ENCODE results near the gene NPIPA8.
"Not testable (repeated sequence)": the region's sequence is repeated elsewhere in the genome, so short reads cannot be mapped to it uniquely, and the experiment has no call there.

Gene NPIPA8

DNA sequence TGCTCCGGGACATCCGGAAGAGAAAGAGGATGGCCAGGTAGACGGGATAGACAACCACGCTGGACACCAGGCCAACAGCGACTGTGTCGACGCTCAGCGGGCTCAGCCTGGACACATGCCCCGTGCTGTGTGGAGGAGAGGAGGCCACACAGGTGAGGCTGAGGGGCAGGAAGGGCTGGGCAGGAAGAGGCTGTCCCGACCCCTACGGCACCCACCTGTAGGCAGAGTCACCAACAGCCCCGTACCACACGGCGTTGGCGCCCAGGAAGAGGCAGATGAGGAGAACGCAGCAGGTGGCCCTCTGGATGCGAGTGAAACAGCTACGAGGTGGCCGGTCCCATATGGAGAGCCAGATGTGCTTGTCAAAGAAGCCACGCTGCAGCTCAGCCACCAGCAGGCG lies at the start of gene NPIPA8:
NPIPA8 (minus strand) TSS at position 101 of the 400 bp plus-strand sequence. CDS start 4,074 bp downstream, outside the sequence.
- not testable (repeated sequence) for DNase-seq (ENCODE audit: low spot score)

GRCh38 chr16:18385285-18385684 lies 48.7 kb upstream of the NPIPA8 start:
- DNase-seq (ENCODE audit: low spot score) = not testable (repeated sequence)

- DNase-seq (ENCODE audit: low spot score) = not testable (repeated sequence)
These were observed 48.3 kb upstream of the NPIPA8 start for GRCh38 chr16:18384869-18385268.

- not testable (repeated sequence) for DNase-seq (ENCODE audit: low spot score)
These were observed 47.6 kb upstream of the NPIPA8 start for GRCh38 chr16:18384098-18384636.

DNA sequence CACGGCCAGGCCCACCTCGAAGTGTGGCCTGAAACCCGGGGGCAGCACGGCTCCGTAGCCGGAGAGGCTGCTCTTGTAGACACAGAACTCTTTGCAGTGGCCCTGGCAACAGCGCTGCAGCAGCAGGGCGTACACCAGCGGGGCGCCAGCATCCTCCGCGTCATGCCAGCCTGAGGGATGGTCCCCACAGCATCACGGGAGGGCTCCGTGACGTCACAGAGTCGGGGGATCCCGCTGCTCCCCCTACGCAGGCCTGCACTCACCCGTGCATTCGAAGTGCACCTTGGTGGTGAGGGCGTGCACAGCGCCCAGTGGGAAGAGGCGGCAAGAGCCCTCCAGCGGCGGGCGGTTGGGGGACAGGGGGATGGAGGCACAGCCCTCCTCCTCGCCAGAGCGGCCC lies 46.2 kb upstream of the NPIPA8 start:
- not testable (repeated sequence) for DNase-seq (ENCODE audit: low spot score)

DNA sequence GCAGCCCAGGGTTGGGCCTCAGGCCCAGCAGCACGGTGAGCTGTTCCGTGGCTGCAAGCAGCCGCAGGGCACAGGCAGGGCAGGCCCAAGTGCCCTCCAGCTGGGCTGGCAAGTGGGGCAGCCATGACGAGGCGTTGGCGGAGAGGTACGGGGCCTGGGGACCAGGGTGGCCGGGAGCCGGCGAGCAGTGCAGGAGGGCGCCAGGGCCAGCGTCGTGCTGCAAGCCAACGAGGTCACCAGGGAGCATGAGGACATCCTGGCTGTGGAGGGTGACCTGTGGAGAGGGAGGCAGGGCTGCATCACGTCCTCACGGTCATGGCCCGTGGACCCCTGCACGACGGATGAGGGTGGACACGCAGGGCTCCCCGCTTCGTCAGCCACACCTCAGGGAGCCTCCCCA lies 11.2 kb upstream of the NPIPA8 start:
- DNase-seq (ENCODE audit: low spot score) = not testable (repeated sequence)

DNA sequence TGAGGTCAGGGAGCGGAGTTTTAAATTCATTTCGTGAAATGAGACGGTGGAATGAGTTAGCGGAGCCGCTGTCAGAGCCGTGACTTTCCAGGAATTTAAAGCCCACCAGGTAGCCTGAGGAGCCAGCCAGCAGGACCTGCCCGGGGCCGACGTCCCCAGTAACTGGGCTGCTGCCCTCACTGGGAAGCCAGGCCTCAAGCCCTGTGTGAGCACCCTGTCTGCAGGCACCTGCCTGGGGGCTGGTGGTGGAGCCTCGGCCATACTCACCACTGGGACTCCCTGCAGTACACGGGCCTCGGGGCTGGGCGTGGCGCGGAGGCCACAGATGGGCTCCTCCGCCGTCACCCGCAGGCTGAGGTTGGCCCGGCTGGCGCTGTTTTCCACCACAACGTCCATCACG lies 10.5 kb upstream of the NPIPA8 start:
- DNase-seq (ENCODE audit: low spot score) = not testable (repeated sequence)

GRCh38 chr16:18344634-18345033 lies 8.1 kb upstream of the NPIPA8 start:
- not testable (repeated sequence) for DNase-seq (ENCODE audit: low spot score)

- not testable (repeated sequence) for DNase-seq (ENCODE audit: low spot score)
These were observed 5.5 kb upstream of the NPIPA8 start for GRCh38 chr16:18341986-18342385.

DNA sequence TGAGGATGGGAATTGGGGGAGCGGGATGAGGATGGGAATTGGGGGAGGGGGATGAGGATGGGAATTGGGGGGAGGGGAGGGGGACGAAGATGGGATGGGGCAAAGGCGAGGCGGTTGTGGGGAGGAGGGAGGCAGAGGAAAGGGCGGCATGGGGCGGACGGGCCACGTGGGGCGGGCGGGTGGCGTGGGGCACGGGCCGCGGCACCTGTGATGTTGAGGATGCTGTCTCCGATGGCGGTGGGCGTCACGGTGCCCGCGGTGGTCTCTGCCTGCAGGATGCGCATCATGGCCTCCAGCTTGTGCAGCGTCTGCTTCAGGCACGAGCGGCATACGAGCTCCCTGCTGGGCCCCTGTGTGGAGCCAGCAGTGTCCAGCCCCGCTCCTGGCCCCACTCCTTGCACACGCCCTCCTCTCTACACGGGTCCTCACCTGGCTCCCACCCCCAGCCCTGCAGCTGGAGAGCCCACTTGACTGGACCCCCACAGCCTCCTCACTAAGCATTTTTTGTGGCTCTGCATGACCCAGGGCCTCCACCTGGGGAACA lies 5.0 kb upstream of the NPIPA8 start:
- not testable (repeated sequence) for DNase-seq (ENCODE audit: low spot score)

DNA sequence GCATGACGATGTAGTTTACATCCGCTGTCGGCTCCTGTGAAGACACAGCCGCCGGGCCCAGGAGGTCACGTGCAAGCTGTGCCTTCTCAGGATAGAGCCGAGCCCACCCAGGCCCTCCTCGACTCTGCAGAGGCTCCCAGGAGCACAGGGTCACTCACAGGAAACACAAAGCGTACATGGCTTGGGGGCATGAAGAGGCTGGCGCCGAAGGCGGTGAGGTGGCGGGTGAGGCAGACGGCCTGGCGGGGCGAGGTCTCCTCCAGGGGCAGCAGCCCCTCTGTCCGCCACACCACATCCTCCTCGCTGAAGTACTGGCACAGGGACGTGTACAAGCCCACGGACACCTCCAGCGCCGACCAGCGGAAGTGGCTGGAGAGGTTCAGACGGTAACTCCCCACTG lies 2.7 kb upstream of the NPIPA8 start:
- not testable (repeated sequence) for DNase-seq (ENCODE audit: low spot score)

- DNase-seq (ENCODE audit: low spot score) = not testable (repeated sequence)
These were observed 24.7 kb downstream of the NPIPA8 start for GRCh38 chr16:18311811-18312210.

DNA sequence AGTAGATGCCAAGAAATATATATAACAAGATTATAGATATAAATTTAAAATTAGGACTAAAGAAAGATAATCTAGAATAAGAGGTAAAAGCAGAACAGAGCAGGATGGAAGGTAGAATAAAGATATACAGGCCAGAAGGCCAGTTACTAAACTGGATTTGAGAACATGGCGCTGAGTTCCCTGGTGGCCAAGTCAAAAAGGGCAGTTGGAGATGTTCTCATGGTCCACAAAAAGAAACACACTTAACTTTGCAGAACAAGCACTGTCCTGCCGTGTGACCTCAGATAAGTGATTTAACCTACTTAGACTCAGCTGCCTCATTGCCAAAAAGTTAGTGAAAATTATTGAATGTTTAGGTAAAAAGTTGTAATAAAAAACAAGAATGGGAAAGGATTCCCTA lies 27.4 kb downstream of the NPIPA8 start:
- DNase-seq (ENCODE audit: low spot score) = not testable (repeated sequence)

- not testable (repeated sequence) for DNase-seq (ENCODE audit: low spot score)
These were observed 29.3 kb downstream of the NPIPA8 start for GRCh38 chr16:18307241-18307640.

DNA sequence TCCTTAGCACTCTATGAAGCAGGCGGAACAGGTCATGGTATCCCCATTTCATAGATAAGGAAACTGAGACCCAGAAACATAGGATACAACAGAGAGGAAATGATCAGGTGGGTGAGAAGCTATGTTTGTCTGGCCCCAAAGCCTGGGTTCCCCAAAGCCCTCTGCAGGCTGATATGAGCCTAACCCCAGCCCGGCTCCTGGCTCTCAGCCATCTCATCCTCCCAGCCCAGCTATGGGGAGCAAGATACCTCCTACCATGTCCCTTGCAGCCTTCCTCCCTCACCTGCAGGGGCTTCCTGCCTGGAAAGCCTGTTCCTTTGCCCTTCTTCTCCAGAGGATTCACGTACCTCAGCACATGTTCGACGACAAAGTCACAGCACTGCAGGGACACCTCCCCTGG lies 30.5 kb downstream of the NPIPA8 start:
- DNase-seq (ENCODE audit: low spot score) = not testable (repeated sequence)

DNA sequence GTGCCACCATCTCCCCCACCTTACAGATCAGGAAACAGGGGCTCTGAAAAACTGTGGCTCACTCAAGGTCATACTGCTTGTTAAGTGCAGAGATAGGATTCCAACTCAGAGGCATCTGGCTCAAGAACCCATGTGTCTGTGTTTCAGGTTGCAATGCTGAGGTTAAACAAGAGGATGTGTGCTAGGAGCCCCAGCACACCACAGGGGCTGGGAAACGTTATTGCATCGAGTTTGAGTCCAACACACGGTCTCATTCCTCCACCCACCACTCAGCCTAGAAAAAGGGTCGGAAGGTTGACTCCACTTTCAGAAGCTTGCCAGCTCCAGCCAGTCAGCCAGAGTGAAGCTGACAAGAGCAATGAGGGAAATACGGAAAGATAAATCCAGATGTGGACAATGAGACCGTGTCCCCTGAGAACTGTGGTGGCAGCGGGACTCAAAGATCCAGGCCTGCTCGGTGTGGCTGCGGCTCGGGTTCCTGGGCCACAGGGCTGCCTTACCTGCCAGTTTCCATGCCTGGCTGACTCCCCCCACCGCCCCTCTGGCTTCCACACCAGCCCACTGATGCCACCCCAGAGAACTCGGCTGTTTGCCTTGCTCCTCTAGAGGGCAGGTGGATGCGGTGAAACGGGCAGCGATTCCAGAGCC lies 33.4 kb downstream of the NPIPA8 start:
- not testable (repeated sequence) for DNase-seq (ENCODE audit: low spot score)

- not testable (repeated sequence) for DNase-seq (ENCODE audit: low spot score)
These were observed 38.8 kb downstream of the NPIPA8 start for GRCh38 chr16:18297714-18298113.

- not testable (repeated sequence) for DNase-seq (ENCODE audit: low spot score)
These were observed 39.6 kb downstream of the NPIPA8 start for GRCh38 chr16:18296931-18297330.

DNA sequence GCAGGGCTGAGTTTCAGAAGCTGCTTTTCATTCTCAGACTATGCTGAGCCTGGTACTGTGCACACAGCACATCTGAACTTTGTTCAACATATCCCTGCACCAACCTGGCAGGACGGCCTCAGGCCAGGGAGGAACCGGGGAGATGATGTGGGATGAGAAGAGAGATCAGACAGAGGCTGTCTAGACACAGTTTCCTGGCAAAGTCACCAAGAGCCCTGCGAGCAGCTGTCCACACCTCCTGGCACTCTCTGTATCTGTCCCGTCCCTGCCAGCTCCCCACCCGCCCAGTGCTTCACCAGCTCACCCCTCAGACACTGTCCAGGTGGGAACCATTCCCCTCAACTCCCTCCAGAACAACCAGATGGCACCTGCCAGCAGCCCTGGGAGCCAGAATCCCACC lies 42.2 kb downstream of the NPIPA8 start:
- not testable (repeated sequence) for DNase-seq (ENCODE audit: low spot score)

DNA sequence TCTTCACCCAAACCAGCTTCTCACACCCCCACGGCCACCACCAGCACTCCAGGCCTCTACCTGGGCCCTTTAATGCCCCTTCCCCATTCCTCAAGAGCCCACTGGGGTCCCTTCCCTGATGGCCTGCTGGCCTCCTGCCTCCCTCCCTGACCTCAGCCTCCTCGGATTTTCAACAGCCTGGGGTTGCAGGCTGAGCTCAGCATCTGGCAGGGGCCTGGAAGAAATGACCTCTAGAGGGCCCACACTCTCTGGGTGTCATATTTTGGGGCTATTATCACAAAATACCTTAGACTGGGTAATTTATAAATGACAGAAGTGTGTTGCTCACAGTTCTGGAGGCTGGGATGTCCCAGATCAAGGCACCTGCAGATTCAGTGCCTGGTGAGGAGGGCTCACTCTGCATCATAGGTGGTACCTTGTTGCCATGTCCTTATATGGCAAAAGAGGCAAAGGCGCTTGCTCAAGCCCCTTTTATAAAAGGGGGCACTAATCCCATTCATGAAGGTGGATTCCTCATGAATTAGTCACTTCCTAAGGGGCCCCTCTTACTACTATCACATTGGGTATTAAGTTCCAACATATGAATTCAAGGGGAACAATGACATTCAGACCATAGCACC lies 43.1 kb downstream of the NPIPA8 start:
- not testable (repeated sequence) for DNase-seq (ENCODE audit: low spot score)

DNA sequence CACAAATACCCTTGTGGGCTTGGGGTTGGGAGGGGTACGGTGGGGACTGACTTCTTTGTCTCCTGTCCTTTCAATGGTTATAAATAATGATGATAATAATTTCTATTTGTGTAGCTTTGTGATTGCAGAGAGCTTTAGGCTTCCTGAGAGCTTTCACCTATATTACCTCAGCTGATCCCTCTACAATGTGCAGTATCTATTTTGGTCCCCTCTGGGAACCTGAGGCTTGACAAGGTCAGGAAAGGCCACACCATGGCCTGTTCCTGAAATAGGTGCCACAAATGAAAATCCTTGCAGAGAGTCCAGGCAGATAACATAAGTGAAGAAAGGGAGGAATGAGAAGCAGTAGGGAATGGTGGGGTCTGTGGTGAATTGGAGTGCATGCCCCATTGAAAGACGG lies 45.6 kb downstream of the NPIPA8 start:
- not testable (repeated sequence) for DNase-seq (ENCODE audit: low spot score)

GRCh38 chr16:18286342-18286741 lies 50.2 kb downstream of the NPIPA8 start:
- not testable (repeated sequence) for DNase-seq (ENCODE audit: low spot score)

GRCh38 chr16:18280319-18280718 lies 56.2 kb downstream of the NPIPA8 start:
- DNase-seq (ENCODE audit: low spot score) = not testable (repeated sequence)
